NOMO-1 treated with dmso at 0.1 percent for 144 hours (cell line): ENCODE measurements around the gene LASP1.
"Not testable (repeated sequence)": the region's sequence is repeated elsewhere in the genome, so short reads cannot be mapped to it uniquely, and the experiment has no call there.

Source experiments
- DNase-seq: peaks from one replicate; lab custom pipeline; 2025; ENCODE audit not compliant: unreplicated experiment; lab: John Stamatoyannopoulos, UW

LASP1 gene

GRCh38 chr17:38925263-38925995 is 55.6 kb downstream of the LASP1 start, which contains the start of gene LASP1NB:
Gene LASP1NB (plus strand): TSS chr17:38925614.
- DNase-seq = no peak

GRCh38 chr17:38926293-38927070 is 56.6 kb downstream of the LASP1 start:
- DNase-seq = peak; percentile 83

GRCh38 chr17:38930782-38931181 is 60.9 kb downstream of the LASP1 start:
- not testable (repeated sequence) for DNase-seq

- DNase-seq = not testable (repeated sequence)
These were observed 64.1 kb downstream of the LASP1 start for GRCh38 chr17:38933962-38934361.

- no peak for DNase-seq
These were observed 70.1 kb downstream of the LASP1 start for GRCh38 chr17:38939987-38940386.

GRCh38 chr17:38940404-38940803 is 70.5 kb downstream of the LASP1 start:
- no peak for DNase-seq

- DNase-seq = no peak
These were observed 73.0 kb downstream of the LASP1 start for GRCh38 chr17:38942696-38943334.

- no peak for DNase-seq
These were observed 73.7 kb downstream of the LASP1 start for GRCh38 chr17:38943607-38944006.

- no peak for DNase-seq
These were observed 77.3 kb downstream of the LASP1 start for GRCh38 chr17:38947189-38947588.

GRCh38 chr17:38953800-38954199 is 83.9 kb downstream of the LASP1 start:
- DNase-seq = not testable (repeated sequence)

- no peak for DNase-seq
These were observed 88.5 kb downstream of the LASP1 start for GRCh38 chr17:38958326-38958725.

GRCh38 chr17:38958756-38959155 is 88.9 kb downstream of the LASP1 start:
- no peak for DNase-seq

- no peak for DNase-seq
These were observed 89.7 kb downstream of the LASP1 start for GRCh38 chr17:38959508-38959907.

GRCh38 chr17:38960402-38960801 is 90.5 kb downstream of the LASP1 start:
- no peak for DNase-seq

GRCh38 chr17:38961413-38961812 is 91.6 kb downstream of the LASP1 start:
- DNase-seq = no peak

- DNase-seq = peak; percentile 54
These were observed 97.5 kb downstream of the LASP1 start, which contains the start of gene FBXO47 for GRCh38 chr17:38967290-38967738. Gene FBXO47 (minus strand): TSS chr17:38967403. CDS start chr17:38963025, 4,378 bp downstream.

- no peak for DNase-seq
These were observed 99.4 kb downstream of the LASP1 start for GRCh38 chr17:38969281-38969680.

GRCh38 chr17:38970128-38970527 is 100.3 kb downstream of the LASP1 start:
- no peak for DNase-seq

GRCh38 chr17:38970804-38971203 is 100.9 kb downstream of the LASP1 start:
- no peak for DNase-seq
